OCI-LY7 (cell line): ENCODE results near the gene OR6N2.

ENCODE experiments used
- CTCF ChIP-seq: fragments of 200-600 bp; sonication (generic); conservative IDR thresholded peaks from 2 replicates; pipeline ENCODE4 v1.5.1; 2014; ENCODE audit warnings: mild to moderate bottlenecking, antibody characterized with exemption, low read length, moderate library complexity, mixed read lengths
- EZH2phosphoT487 ChIP-seq: fragments of 200-600 bp; sonication (generic); IDR thresholded peaks from 2 replicates; pipeline ENCODE4 v1.6.1; 2018; ENCODE audit warnings: low read depth, borderline replicate concordance, mild to moderate bottlenecking, mixed run types, antibody characterized with exemption, low read length, moderate library complexity, mixed read lengths

- TF ChIP-seq CTCF: no peak
- no peak for TF ChIP-seq EZH2phosphoT487
Observed at GRCh38 chr1:158730453-158730852, 50.6 kb downstream of the OR6N2 start.
